ENCODE results near the gene RNF135. TPM values are rescaled to one million over a fixed set of nuclear protein-coding genes. Genes with fewer than 3 reads are reported as not detected.

The RNF135 gene
- total RNA-seq, 1 experiment from 2014 or later: 11.2 TPM

GRCh38 chr17:31007695-31008373 lies 37.0 kb downstream of the RNF135 start:
- Histone ChIP-seq H3K9ac (ENCODE audit: low read length) (no peak overlapping the region), H3K4me1 (ENCODE audit: control insufficient read depth in 1 of 2, insufficient read depth in 2 of 2, low read length in 2 of 2) (no peaks in the 10 kb centered on the region), H3K27me3 (ENCODE audit: insufficient read depth, low read length) (no peaks in the 10 kb centered on the region), H2AFZ (ENCODE audit: low read depth, low read length, poor library complexity, severe bottlenecking) (no peak overlapping the region), H3K4me3 (replicated peaks in 1 of 2; ENCODE audit: low read depth in 1 of 2, low read length in 2 of 2) (no peak overlapping the region), H3K9me3 (ENCODE audit: control insufficient read depth in 1 of 2, insufficient read depth in 1 of 2, low read depth in 1 of 2, low read length in 2 of 2) (no peaks in the 10 kb centered on the region), H3K36me3 (ENCODE audit: control insufficient read depth in 1 of 2, insufficient read depth in 2 of 2, low read length in 2 of 2) (no peaks in the 10 kb centered on the region), H3K4me2 (ENCODE audit: low read length) (no peak overlapping the region), H3K9me2 (ENCODE audit: insufficient read depth) (no peaks in the 10 kb centered on the region), H4K20me1 (ENCODE audit: insufficient read depth) (no peaks in the 10 kb centered on the region), H3K27ac (ENCODE audit: low read depth, low read length) (no peak overlapping the region), H3K79me2 (ENCODE audit: insufficient read depth, low read length) (no peaks in the 10 kb centered on the region)
- RAD21 ChIA-PET (ENCODE audit: low non-redundant PET in 1 of 2, low total read pairs in 2 of 2, uncharacterized antibody in 2 of 2, unreplicated experiment in 2 of 2): no interaction called here
- CTCF ChIA-PET: no interaction called here
- TF ChIP-seq FOSL1 (IDR thresholded peaks at IDR 0.05; ENCODE audit: low read depth) (no peak), SIN3A (IDR thresholded peaks at IDR 0.05; ENCODE audit: low read depth) (no peak), ATF3 (IDR thresholded peaks at IDR 0.05) (no peak), EZH2phosphoT487 (IDR thresholded peaks at IDR 0.05; ENCODE audit: borderline replicate concordance) (no peak), TCF7L2 (IDR thresholded peaks at IDR 0.05; ENCODE audit: borderline replicate concordance, extremely low read depth, insufficient read depth, insufficient read length) (no peak), YY1 (IDR thresholded peaks at IDR 0.05; ENCODE audit: extremely low read depth, insufficient replicate concordance, low read depth, low read length) (no peak), CTCF (IDR thresholded peaks at IDR 0.05 in 2 of 3, conservative IDR thresholded peaks at IDR 0.05 in 1 of 3; ENCODE audit: borderline replicate concordance in 1 of 3, insufficient read depth in 1 of 3, low read depth in 2 of 3, low read length in 2 of 3) (no peak), SP1 (IDR thresholded peaks at IDR 0.05; ENCODE audit: low read depth) (no peak), ZBTB33 (IDR thresholded peaks at IDR 0.05; ENCODE audit: extremely low read depth, insufficient replicate concordance, low read length) (no peak), RAD21 (IDR thresholded peaks at IDR 0.05; ENCODE audit: low read depth) (no peak), CEBPB (IDR thresholded peaks at IDR 0.05; ENCODE audit: low read depth) (no peak), ELF1 (IDR thresholded peaks at IDR 0.05; ENCODE audit: borderline replicate concordance, low read depth) (no peak), SRF (IDR thresholded peaks at IDR 0.05; ENCODE audit: low read depth) (no peak)
- no peak for DNase-seq (ENCODE audit: low read depth, low spot score)
- intact Hi-C loops (cut with micrococcal nuclease): no loop called here
- ATAC-seq: no peak
- no TSS peak for BruUV-seq (replicated peaks)
- POLR2A ChIA-PET: no interaction called here

Measured in HCT116 (cell line).